ENCODE data around the gene KANSL1L. TPM values are rescaled to one million over a fixed set of nuclear protein-coding genes. Genes with fewer than 3 reads are reported as not detected.
A peak's percentile ranks its signal among the peaks of the same experiment; 100 is the strongest.

Gene KANSL1L
- total and polyA plus RNA-seq, 4 experiments from 2014 or later = 0.26 to 12.1 (median 5.7) TPM

GRCh38 chr2:210086292-210086691 lies 84.9 kb downstream of the KANSL1L start:
- H3K9me3 ChIP-seq (ENCODE audit: control insufficient read depth in 1 of 2, low read length in 2 of 2) = no peaks in the 10 kb centered on the region
- peaks cover 0 to 2% (median 0%) of the 10 kb centered on the region in 4 donors for H3K4me1 Mint-ChIP-seq
- DNase-seq = no peak
- H3K9me3 Mint-ChIP-seq = no peaks in the 10 kb centered on the region
- no peak overlapping the region for H3K4me3 Mint-ChIP-seq
- ChIA-PET POLR2A (ENCODE audit: partially characterized antibody) (interaction anchor here (0.6 kb wide), 1 partner anchor 96 kb away, joined by 4 read pairs; no protein-coding TSS in a partner anchor), CTCF (ENCODE audit: partially characterized antibody) (no interaction called here)
- no peak overlapping the region for H3K27ac ChIP-seq (ENCODE audit: low read depth, low read length)
- no peaks in the 10 kb centered on the region for H3K36me3 Mint-ChIP-seq
- no peaks in the 10 kb centered on the region for H3K36me3 ChIP-seq (ENCODE audit: insufficient read depth, low read length)
- no peaks in the 10 kb centered on the region for H3K27me3 Mint-ChIP-seq
- no peak overlapping the region for H3K27ac Mint-ChIP-seq
- intact Hi-C loops (cut with micrococcal nuclease) = no loop called here
- no peak overlapping the region for H3K4me3 ChIP-seq (ENCODE audit: low read length in 2 of 2)
- no peaks in the 10 kb centered on the region for H3K27me3 ChIP-seq (ENCODE audit: insufficient read depth, low read length)
- no peaks in the 10 kb centered on the region for H3K4me1 ChIP-seq (ENCODE audit: insufficient read depth, low read length)

GRCh38 chr2:210072922-210073509 lies 98.2 kb downstream of the KANSL1L start:
- Mint-ChIP-seq H3K4me3 (no peak overlapping the region), H3K27me3 (no peaks in the 10 kb centered on the region), H3K4me1 (no peaks in the 10 kb centered on the region), H3K27ac (no peak overlapping the region), H3K36me3 (no peaks in the 10 kb centered on the region), H3K9me3 (no peaks in the 10 kb centered on the region)
- no peaks in the 10 kb centered on the region for H3K4me1 ChIP-seq (ENCODE audit: insufficient read depth, low read length)
- intact Hi-C loops (cut with micrococcal nuclease) = loop anchor here (1.0 kb wide), 1 partner anchor 122 kb away; no protein-coding TSS in a partner anchor
- H3K4me3 ChIP-seq (ENCODE audit: low read length in 2 of 2) = no peak overlapping the region
- H3K27ac ChIP-seq (ENCODE audit: low read depth, low read length) = no peak overlapping the region
- ChIA-PET CTCF (ENCODE audit: partially characterized antibody) (interaction anchor here (0.6 to 2.2 kb wide), 6 partner anchors 54 to 126 kb away, joined by 3 to 10 read pairs (median 4); no protein-coding TSS in a partner anchor), POLR2A (ENCODE audit: partially characterized antibody) (interaction anchor here (0.6 to 0.7 kb wide), 3 partner anchors 9 to 1843 kb away, joined by 3 to 4 read pairs (median 3); no protein-coding TSS in a partner anchor)
- H3K9me3 ChIP-seq (ENCODE audit: control insufficient read depth in 1 of 2, low read length in 2 of 2) = no peaks in the 10 kb centered on the region
- DNase-seq = peak in 1 of 5 donors; percentile 1
- no peaks in the 10 kb centered on the region for H3K27me3 ChIP-seq (ENCODE audit: insufficient read depth, low read length)
- H3K36me3 ChIP-seq (ENCODE audit: insufficient read depth, low read length) = no peaks in the 10 kb centered on the region

- Histone ChIP-seq H3K36me3 (ENCODE audit: insufficient read depth, low read length) (no peaks in the 10 kb centered on the region), H3K27ac (ENCODE audit: low read depth, low read length) (no peak overlapping the region), H3K27me3 (ENCODE audit: insufficient read depth, low read length) (no peaks in the 10 kb centered on the region), H3K4me1 (ENCODE audit: insufficient read depth, low read length) (no peaks in the 10 kb centered on the region), H3K4me3 (ENCODE audit: low read length in 2 of 2) (no peak overlapping the region), H3K9me3 (ENCODE audit: control insufficient read depth in 1 of 2, low read length in 2 of 2) (no peaks in the 10 kb centered on the region)
- H3K27me3 Mint-ChIP-seq = no peaks in the 10 kb centered on the region
- no peak overlapping the region for H3K4me3 Mint-ChIP-seq
- H3K9me3 Mint-ChIP-seq = no peaks in the 10 kb centered on the region
- no peak for DNase-seq
- POLR2A ChIA-PET (ENCODE audit: partially characterized antibody) = no interaction called here
- intact Hi-C loops (cut with micrococcal nuclease) = no loop called here
- no peak overlapping the region for H3K27ac Mint-ChIP-seq
- H3K4me1 Mint-ChIP-seq = no peaks in the 10 kb centered on the region
- H3K36me3 Mint-ChIP-seq = no peaks in the 10 kb centered on the region
- CTCF ChIA-PET (ENCODE audit: partially characterized antibody) = interaction anchor here (1.5 kb wide), 2 partner anchors 121 to 124 kb away, joined by 4 to 7 read pairs; no protein-coding TSS in a partner anchor
Measured at GRCh38 chr2:210072493-210072892, 98.7 kb downstream of the KANSL1L start.

GRCh38 chr2:210063306-210063705 lies 107.9 kb downstream of the KANSL1L start:
- H3K4me1 ChIP-seq (ENCODE audit: insufficient read depth, low read length) = no peaks in the 10 kb centered on the region
- H3K36me3 ChIP-seq (ENCODE audit: insufficient read depth, low read length) = no peaks in the 10 kb centered on the region
- no peaks in the 10 kb centered on the region for H3K27me3 Mint-ChIP-seq
- peaks cover 0 to 5% of the 10 kb centered on the region in 2 donors for H3K36me3 Mint-ChIP-seq
- H3K9me3 Mint-ChIP-seq = peaks cover 0 to 9% (median 7%) of the 10 kb centered on the region in 8 donors
- H3K4me3 ChIP-seq (ENCODE audit: low read length in 2 of 2) = no peak overlapping the region
- no peak for DNase-seq
- H3K27ac ChIP-seq (ENCODE audit: low read depth, low read length) = no peak overlapping the region
- no peaks in the 10 kb centered on the region for H3K4me1 Mint-ChIP-seq
- POLR2A ChIA-PET (ENCODE audit: partially characterized antibody) = no interaction called here
- no peak overlapping the region for H3K27ac Mint-ChIP-seq
- H3K27me3 ChIP-seq (ENCODE audit: insufficient read depth, low read length) = no peaks in the 10 kb centered on the region
- H3K4me3 Mint-ChIP-seq = no peak overlapping the region
- H3K9me3 ChIP-seq (ENCODE audit: control insufficient read depth in 1 of 2, low read length in 2 of 2) = no peaks in the 10 kb centered on the region
- intact Hi-C loops (cut with micrococcal nuclease) = no loop called here
- CTCF ChIA-PET (ENCODE audit: partially characterized antibody) = no interaction called here

- Histone ChIP-seq H3K4me1 (ENCODE audit: insufficient read depth, low read length) (no peaks in the 10 kb centered on the region), H3K4me3 (ENCODE audit: low read length in 2 of 2) (no peak overlapping the region), H3K27me3 (ENCODE audit: insufficient read depth, low read length) (no peaks in the 10 kb centered on the region), H3K9me3 (ENCODE audit: control insufficient read depth in 1 of 2, low read length in 2 of 2) (peaks cover 0 to 4% of the 10 kb centered on the region in 2 donors), H3K36me3 (ENCODE audit: insufficient read depth, low read length) (no peaks in the 10 kb centered on the region), H3K27ac (ENCODE audit: low read depth, low read length) (no peak overlapping the region)
- Mint-ChIP-seq H3K27ac (no peak overlapping the region), H3K4me3 (no peak overlapping the region), H3K36me3 (peaks cover 7 to 17% of the 10 kb centered on the region in 2 donors), H3K27me3 (no peaks in the 10 kb centered on the region), H3K4me1 (no peaks in the 10 kb centered on the region), H3K9me3 (peaks cover 4 to 46% (median 31%) of the 10 kb centered on the region in 8 donors)
- intact Hi-C loops (cut with micrococcal nuclease) = no loop called here
- ChIA-PET POLR2A (ENCODE audit: partially characterized antibody) (no interaction called here), CTCF (ENCODE audit: partially characterized antibody) (no interaction called here)
- DNase-seq = no peak
Measured at GRCh38 chr2:210055825-210056224, 115.4 kb downstream of the KANSL1L start.

GRCh38 chr2:210054696-210055095 lies 116.5 kb downstream of the KANSL1L start:
- no peaks in the 10 kb centered on the region for H3K27me3 ChIP-seq (ENCODE audit: insufficient read depth, low read length)
- peaks cover 4 to 46% (median 27%) of the 10 kb centered on the region in 8 donors for H3K9me3 Mint-ChIP-seq
- intact Hi-C loops (cut with micrococcal nuclease) = no loop called here
- no peak for DNase-seq
- peaks cover 7 to 17% of the 10 kb centered on the region in 2 donors for H3K36me3 Mint-ChIP-seq
- H3K4me1 Mint-ChIP-seq = no peaks in the 10 kb centered on the region
- H3K9me3 ChIP-seq (ENCODE audit: control insufficient read depth in 1 of 2, low read length in 2 of 2) = peaks cover 0 to 4% of the 10 kb centered on the region in 2 donors
- H3K27ac ChIP-seq (ENCODE audit: low read depth, low read length) = no peak overlapping the region
- H3K36me3 ChIP-seq (ENCODE audit: insufficient read depth, low read length) = no peaks in the 10 kb centered on the region
- POLR2A ChIA-PET (ENCODE audit: partially characterized antibody) = no interaction called here
- H3K4me1 ChIP-seq (ENCODE audit: insufficient read depth, low read length) = no peaks in the 10 kb centered on the region
- CTCF ChIA-PET (ENCODE audit: partially characterized antibody) = no interaction called here
- H3K4me3 ChIP-seq (ENCODE audit: low read length in 2 of 2) = no peak overlapping the region
- H3K27ac Mint-ChIP-seq = no peak overlapping the region
- no peak overlapping the region for H3K4me3 Mint-ChIP-seq
- no peaks in the 10 kb centered on the region for H3K27me3 Mint-ChIP-seq

GRCh38 chr2:210050885-210051284 lies 120.3 kb downstream of the KANSL1L start:
- ChIA-PET CTCF (ENCODE audit: partially characterized antibody) (interaction anchor here (1.0 kb wide), 1 partner anchor 8 kb away, joined by 3 read pairs; no protein-coding TSS in a partner anchor), POLR2A (ENCODE audit: partially characterized antibody) (interaction anchor here (0.6 kb wide), 1 partner anchor 152 kb away, joined by 3 read pairs; no protein-coding TSS in a partner anchor)
- Mint-ChIP-seq H3K4me3 (no peak overlapping the region), H3K9me3 (peaks cover 4 to 33% (median 16%) of the 10 kb centered on the region in 8 donors), H3K36me3 (peaks cover 17 to 44% of the 10 kb centered on the region in 2 donors), H3K27ac (no peak overlapping the region), H3K27me3 (no peaks in the 10 kb centered on the region), H3K4me1 (no peaks in the 10 kb centered on the region)
- intact Hi-C loops (cut with micrococcal nuclease) = no loop called here
- H3K27me3 ChIP-seq (ENCODE audit: insufficient read depth, low read length) = no peaks in the 10 kb centered on the region
- no peak overlapping the region for H3K27ac ChIP-seq (ENCODE audit: low read depth, low read length)
- no peak for DNase-seq
- no peak overlapping the region for H3K4me3 ChIP-seq (ENCODE audit: low read length in 2 of 2)
- H3K9me3 ChIP-seq (ENCODE audit: control insufficient read depth in 1 of 2, low read length in 2 of 2) = peaks cover 0 to 4% of the 10 kb centered on the region in 2 donors
- H3K4me1 ChIP-seq (ENCODE audit: insufficient read depth, low read length) = no peaks in the 10 kb centered on the region
- H3K36me3 ChIP-seq (ENCODE audit: insufficient read depth, low read length) = no peaks in the 10 kb centered on the region

Measured in CD4-positive, alpha-beta memory T cell (primary cell).